Body of pancreas (tissue), 4 donors: Measurements from ENCODE around the gene CRPPA. TPM values are rescaled to one million over a fixed set of nuclear protein-coding genes. Genes with fewer than 3 reads are reported as not detected.

Experiments used
- ATAC-seq: fragments of 150-250 bp; one replicate; pipeline ENCODE4 v1.9.1; 2016
- DNase-seq, 4 donors: peaks; one replicate each; pipeline ENCODE4 v3.0.0-alpha.2; 2019
- H3K27ac ChIP-seq, 4 donors: fragments of 200-600 bp; sonication (generic); 1 replicate in 3 of 4; 2 replicates in 1 of 4; pipeline versions ENCODE4 v1.5.1 to v1.6.1; 2016 to 2019; ENCODE audit warnings: mild to moderate bottlenecking in 1 of 4, mixed read lengths in 1 of 4, moderate library complexity in 1 of 4
- H3K27me3 ChIP-seq, 2 donors: fragments of 200-600 bp; sonication (generic); one replicate each; pipeline ENCODE4 v1.6.0; 2016; ENCODE audit warnings: mild to moderate bottlenecking in 1 of 2
- H3K36me3 ChIP-seq, 2 donors: fragments of 200-600 bp; sonication (generic); replicated peaks in 1 of 2; 2 replicates each; pipeline ENCODE4 v1.5.1; 2016; ENCODE audit warnings: low read depth in 2 of 2; ENCODE audit not compliant: insufficient read depth in 1 of 2
- H3K4me1 ChIP-seq: fragments of 200-600 bp; sonication (generic); one replicate; pipeline ENCODE4 v1.6.0; 2016
- H3K4me3 ChIP-seq, 2 donors: fragments of 200-600 bp; sonication (generic); 1 replicate in 1 of 2; 2 replicates in 1 of 2; pipeline ENCODE4 v1.5.1; 2016 to 2019
- H3K9me3 ChIP-seq, 3 donors: fragments of 200-600 bp; sonication (generic); 1 replicate in 2 of 3; 2 replicates in 1 of 3; pipeline ENCODE4 v1.5.1; 2016
- POLR2A ChIP-seq, 3 donors: fragments of 450-650 bp; IDR thresholded peaks; one replicate each; pipeline ENCODE4 v1.6.1; 2016; ENCODE audit warnings: antibody characterized with exemption in 3 of 3, mild to moderate bottlenecking in 2 of 3
- WGBS, 2 donors: methylation state at CpG; one replicate each; pipeline ENCODE4 v1.1.5; 2017; 5-methylcytosine and 5-hydroxymethylcytosine counted together
- intact Hi-C: fragments of 100-400 bp; cut with DNase I; formaldehyde crosslinking; loops from one replicate; pipeline ENCODE4 v1.15.1; 2023
- total RNA-seq, 2 donors: library from RNA; depleted of rRNA; stranded (reverse); fragments of >200 nt; gene quantifications; one replicate each; pipeline ENCODE4 v1.1.0, GENCODE V29; 2016
- TF ChIP-seq, protein P1 (sequence below), 7 experiments: fragments of 450-650 bp in 4 of 7; fragments of 200-600 bp in 3 of 7; sonication (generic) in 3 of 7; IDR thresholded peaks; one replicate each; pipeline ENCODE4 v1.5.1; 2016 to 2019; ENCODE audit warnings: antibody characterized with exemption in 7 of 7

The CRPPA gene
- total RNA-seq, 2 donors from 2014 or later: 0.66 to 1.0 TPM

DNA sequence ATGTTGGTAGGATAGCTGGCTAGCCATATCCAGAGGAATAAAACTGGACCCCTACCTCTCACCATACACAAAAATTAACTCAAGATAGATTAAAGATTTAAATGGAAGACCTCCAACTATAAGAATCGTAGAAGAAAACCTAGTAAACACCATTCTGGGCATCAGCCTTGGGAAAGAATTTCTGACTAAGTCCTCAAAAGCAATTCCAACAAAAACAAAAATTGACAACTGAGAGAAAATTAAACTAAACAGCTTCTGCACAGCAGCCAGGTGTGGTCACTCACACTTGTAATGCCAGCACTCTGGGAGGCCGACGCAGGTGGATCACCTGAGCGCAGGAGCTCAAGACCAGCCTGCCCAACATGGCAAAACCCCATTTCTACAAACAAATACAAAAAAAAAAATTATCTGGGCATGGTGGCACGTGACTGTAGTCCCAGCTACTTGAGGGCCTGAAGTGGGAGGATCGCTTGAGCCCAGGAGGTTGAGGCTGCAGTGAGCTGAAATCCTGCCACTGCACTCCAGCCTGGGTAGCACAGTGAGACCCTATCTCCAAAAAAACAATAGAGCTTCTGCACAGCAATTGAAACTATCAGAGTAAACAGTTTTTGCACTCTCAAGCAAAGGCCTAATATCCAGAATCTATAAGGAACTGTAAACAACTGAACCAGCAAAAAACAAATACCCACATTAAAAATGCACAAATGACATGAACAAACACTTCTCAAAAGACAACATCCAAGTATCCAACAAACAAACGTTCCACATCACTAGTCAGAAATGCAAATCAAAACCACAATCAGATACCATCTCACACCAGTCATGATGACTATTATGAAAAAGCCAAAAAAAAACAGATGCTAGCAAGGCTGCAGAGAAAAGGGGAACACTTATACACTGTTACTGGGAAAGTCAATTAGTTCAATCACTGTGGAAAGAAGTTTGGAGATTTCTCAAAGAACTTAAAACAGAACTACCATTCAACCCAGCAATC is 4.8 kb downstream of the CRPPA start:
- intact Hi-C loops: no loop called here
- WGBS, 2 donors: 48 to 65% methylated on average over 7 of the region's 7 CpGs

DNA sequence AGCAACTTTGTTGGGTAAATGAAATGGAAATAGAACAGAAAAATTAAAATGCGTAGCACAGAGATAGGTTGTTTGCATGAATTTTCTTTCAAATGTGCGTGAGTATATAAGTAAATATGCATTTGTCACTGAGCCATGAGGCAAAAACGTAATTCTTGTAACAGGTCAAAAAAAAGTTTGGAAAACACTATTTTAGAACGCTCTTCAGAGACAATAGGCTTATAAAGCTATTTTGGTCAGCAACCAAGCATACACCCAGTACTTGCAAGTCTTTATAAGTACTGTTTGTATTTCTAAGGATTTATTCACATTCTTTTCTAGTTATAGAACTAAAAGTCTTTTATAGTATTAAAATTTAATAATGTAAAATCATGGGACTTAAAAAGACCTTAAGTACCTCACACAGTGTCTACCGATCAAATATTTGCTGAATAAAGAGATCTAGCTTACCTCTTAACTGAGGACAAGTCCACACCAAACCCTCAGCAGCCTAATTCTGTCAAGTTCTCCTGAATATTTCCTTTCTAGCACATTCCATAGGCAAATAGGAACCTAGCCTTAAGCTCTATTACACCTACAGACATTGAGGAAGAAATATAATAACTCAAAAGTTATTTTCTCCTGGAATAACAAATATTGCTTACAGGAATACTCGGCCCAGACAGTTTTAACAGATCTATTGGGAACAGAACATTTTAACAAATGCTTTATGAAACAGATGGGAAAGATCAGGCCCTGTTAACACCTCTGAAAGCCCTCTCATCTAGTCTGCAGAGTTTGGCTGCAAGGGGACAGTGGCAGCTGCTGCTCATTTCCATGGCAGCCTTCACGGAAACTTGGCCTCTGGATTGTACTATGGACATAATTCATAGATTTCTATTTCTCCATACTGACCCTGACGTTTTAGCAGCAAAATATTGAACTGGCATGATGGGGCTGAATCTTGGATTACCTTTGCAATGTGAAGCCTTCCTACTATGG is 8.8 kb downstream of the CRPPA start:
- DNase-seq: no peak
- Histone ChIP-seq H3K9me3 (no peaks in the 10 kb centered on the region), H3K4me3 (no peak overlapping the region), H3K36me3 (no peaks in the 10 kb centered on the region), H3K27me3 (no peaks in the 10 kb centered on the region), H3K4me1 (peaks cover 10% of the 10 kb centered on the region), H3K27ac (no peak overlapping the region)
- no peak for ATAC-seq
- intact Hi-C loops: no loop called here
- 68 to 72% methylated on average over 8 of the region's 8 CpGs for WGBS, 2 donors
- TF ChIP-seq, protein P1, sequence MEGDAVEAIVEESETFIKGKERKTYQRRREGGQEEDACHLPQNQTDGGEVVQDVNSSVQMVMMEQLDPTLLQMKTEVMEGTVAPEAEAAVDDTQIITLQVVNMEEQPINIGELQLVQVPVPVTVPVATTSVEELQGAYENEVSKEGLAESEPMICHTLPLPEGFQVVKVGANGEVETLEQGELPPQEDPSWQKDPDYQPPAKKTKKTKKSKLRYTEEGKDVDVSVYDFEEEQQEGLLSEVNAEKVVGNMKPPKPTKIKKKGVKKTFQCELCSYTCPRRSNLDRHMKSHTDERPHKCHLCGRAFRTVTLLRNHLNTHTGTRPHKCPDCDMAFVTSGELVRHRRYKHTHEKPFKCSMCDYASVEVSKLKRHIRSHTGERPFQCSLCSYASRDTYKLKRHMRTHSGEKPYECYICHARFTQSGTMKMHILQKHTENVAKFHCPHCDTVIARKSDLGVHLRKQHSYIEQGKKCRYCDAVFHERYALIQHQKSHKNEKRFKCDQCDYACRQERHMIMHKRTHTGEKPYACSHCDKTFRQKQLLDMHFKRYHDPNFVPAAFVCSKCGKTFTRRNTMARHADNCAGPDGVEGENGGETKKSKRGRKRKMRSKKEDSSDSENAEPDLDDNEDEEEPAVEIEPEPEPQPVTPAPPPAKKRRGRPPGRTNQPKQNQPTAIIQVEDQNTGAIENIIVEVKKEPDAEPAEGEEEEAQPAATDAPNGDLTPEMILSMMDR (IDR thresholded peaks at IDR 0.05): no peak
- TF ChIP-seq POLR2A (IDR thresholded peaks at IDR 0.05): no peak

More for the DNA sequence above, 4.8 kb downstream of the CRPPA start:
- Histone ChIP-seq H3K27me3 (no peaks in the 10 kb centered on the region), H3K27ac (no peak overlapping the region), H3K4me3 (no peak overlapping the region), H3K36me3 (no peaks in the 10 kb centered on the region), H3K4me1 (peaks cover 22% of the 10 kb centered on the region), H3K9me3 (no peaks in the 10 kb centered on the region)
- peak; percentile 28 for ATAC-seq
- peak; percentile 19 to 68 (median 62) for DNase-seq
- no peak for TF ChIP-seq POLR2A (IDR thresholded peaks at IDR 0.05)
- TF ChIP-seq, protein P1 (IDR thresholded peaks at IDR 0.05): no peak

DNA sequence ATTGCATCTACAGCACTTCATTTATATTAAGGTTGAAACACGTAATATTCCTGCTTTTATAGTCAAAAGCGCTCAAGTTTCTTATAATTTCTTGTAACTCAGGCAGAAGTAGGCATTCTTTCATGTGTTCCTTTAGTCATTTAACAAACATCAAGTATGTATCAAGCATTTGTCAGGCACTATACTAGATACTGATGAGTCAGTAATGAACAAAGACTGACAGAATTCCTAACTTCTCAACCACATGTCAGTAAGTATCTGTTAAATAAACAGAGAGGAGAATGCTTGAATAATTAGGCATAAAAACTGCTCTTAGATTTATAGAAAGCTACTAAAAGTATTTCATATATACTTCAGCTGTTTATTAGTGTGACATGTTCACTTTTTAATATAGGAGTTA is 9.9 kb downstream of the CRPPA start:
- no peaks in the 10 kb centered on the region for H3K9me3 ChIP-seq
- H3K4me1 ChIP-seq: peaks cover 6% of the 10 kb centered on the region
- 93 to 99% methylated on average over 2 of the region's 2 CpGs for WGBS, 2 donors
- no peaks in the 10 kb centered on the region for H3K27me3 ChIP-seq
- no peak for ATAC-seq
- H3K36me3 ChIP-seq: no peaks in the 10 kb centered on the region
- no peak overlapping the region for H3K27ac ChIP-seq
- intact Hi-C loops: no loop called here
- no peak for DNase-seq
- TF ChIP-seq, protein P1 (IDR thresholded peaks at IDR 0.05): no peak
- no peak for TF ChIP-seq POLR2A (IDR thresholded peaks at IDR 0.05)
- no peak overlapping the region for H3K4me3 ChIP-seq

DNA sequence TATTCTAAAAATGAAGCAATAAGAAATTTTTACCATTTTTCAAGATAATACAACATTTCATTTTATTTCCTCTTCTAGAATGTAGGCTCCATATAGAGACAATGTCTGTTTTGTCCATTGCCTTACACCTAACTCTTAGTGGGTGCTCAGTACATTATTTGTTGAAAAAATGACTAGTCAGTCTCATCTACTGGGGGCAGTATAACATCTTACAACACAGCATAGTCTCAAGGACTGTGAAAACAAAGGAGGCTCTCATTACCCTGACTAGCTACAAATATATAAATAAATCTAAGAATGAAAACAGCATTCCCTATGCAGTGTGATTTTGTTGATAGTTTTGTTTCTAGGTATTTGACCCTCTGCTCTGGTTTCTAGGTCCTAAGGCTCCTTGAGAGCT is 11.6 kb downstream of the CRPPA start:
- intact Hi-C loops: no loop called here
- Histone ChIP-seq H3K27me3 (no peaks in the 10 kb centered on the region), H3K9me3 (no peaks in the 10 kb centered on the region), H3K4me1 (peaks cover 6% of the 10 kb centered on the region), H3K27ac (no peak overlapping the region), H3K36me3 (no peaks in the 10 kb centered on the region), H3K4me3 (no peak overlapping the region)
- ATAC-seq (no peak), DNase-seq (no peak)
- TF ChIP-seq, protein P1 (IDR thresholded peaks at IDR 0.05): no peak
- no peak for TF ChIP-seq POLR2A (IDR thresholded peaks at IDR 0.05)
